ENCODE data around the gene TSHR.

Gene TSHR

DNA sequence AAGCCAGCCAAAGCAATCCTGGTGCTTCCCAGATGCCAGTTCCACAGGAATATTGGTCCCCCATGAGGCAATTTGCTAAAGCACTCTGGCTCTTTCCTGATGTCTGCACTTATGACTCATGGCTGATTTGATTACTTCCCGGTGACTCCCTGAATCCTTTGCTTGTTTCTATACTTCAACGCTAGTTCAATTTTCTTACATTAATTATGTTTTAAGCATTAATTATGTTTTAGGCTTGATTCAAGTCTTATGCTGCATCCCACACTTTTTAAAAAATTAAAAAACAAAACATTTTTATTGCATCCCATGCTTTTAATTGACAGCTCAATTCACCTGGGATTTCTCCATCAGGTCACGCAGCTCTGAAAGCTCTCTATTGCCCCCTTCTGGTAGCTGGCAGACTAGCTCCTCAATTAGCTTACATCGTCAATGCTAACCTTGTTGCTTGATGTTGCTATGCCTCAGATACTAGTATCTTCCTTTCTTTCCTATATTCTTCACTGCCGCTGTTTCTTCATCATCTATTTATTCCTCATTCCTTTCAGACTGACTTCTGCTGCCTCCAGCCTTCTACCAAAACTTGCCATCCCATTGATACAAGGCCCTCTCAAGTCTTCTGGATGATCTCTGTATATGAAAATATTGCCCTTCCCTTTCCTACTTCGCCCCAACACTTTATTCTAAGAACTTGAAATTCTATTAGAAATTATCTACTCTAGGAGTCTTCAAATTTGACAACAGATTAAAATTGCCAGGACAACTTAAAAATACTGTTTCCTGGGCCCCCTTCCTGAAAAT, 32.0 kb downstream of the TSHR start:
- TF ChIP-seq RAD21 (IDR thresholded peaks at IDR 0.05; ENCODE audit: low read depth) (peak; percentile 87), EP300 (IDR thresholded peaks at IDR 0.05; ENCODE audit: borderline replicate concordance) (no peak)

DNA sequence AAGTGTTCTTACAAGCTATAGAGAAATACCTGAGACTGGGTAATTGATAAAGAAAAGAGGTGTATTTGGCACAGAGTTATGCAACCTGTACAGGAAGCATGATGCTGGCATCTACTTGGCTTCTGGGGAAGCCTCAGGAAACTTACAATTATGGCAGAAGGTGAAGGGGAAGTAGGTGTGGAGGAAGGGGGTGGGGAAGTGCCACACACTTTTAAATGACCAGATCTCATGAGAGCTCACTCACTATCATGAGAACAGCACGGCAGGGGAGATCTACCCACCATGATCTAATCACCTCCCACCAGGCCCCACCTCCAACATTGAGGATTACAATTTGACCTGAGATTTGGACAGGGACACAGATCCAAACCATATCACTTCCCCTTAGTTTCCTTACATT, 32.8 kb downstream of the TSHR start:
- TF ChIP-seq EGR1 (IDR thresholded peaks at IDR 0.05) (no peak), CEBPB (IDR thresholded peaks at IDR 0.05) (no peak), TCF12 (IDR thresholded peaks at IDR 0.05; ENCODE audit: low read depth) (no peak)
- TF ChIP-seq, protein P1, sequence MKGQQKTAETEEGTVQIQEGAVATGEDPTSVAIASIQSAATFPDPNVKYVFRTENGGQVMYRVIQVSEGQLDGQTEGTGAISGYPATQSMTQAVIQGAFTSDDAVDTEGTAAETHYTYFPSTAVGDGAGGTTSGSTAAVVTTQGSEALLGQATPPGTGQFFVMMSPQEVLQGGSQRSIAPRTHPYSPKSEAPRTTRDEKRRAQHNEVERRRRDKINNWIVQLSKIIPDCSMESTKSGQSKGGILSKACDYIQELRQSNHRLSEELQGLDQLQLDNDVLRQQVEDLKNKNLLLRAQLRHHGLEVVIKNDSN (IDR thresholded peaks at IDR 0.05): no peak

DNA sequence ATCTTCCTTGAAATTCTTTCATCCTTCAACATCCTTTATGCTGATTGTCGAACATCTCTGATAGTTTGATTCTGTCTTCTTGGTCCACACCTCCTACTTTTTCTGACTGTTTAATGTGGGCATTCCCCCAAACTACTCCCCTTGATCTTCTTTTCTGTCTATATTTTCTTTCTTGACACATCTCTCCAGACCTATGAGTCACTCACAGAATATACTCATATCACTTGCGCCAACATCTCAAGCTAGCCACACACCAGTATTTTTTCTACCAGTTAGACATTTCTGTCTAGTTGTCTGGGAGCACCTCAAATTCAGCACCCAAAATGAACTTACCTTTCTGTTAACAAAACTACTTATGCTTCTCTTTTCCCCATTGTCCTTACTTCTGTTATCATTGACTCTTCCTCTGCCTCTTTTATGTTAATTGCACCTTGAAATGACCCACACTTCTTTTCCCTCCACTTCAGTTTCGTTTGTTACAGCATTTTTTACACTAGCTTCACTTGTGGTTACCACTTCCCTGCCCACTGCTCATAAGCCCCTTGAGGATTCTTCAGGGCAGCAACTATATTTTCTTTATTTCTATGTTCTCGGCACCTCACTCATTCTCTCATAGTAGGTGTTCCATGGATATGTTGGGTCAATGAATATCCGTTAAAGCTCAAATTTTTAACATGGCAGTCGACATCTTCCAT, 33.5 kb downstream of the TSHR start:
- no peak for TF ChIP-seq TAF1 (IDR thresholded peaks at IDR 0.05; ENCODE audit: low read depth)
- TF ChIP-seq, protein P2, sequence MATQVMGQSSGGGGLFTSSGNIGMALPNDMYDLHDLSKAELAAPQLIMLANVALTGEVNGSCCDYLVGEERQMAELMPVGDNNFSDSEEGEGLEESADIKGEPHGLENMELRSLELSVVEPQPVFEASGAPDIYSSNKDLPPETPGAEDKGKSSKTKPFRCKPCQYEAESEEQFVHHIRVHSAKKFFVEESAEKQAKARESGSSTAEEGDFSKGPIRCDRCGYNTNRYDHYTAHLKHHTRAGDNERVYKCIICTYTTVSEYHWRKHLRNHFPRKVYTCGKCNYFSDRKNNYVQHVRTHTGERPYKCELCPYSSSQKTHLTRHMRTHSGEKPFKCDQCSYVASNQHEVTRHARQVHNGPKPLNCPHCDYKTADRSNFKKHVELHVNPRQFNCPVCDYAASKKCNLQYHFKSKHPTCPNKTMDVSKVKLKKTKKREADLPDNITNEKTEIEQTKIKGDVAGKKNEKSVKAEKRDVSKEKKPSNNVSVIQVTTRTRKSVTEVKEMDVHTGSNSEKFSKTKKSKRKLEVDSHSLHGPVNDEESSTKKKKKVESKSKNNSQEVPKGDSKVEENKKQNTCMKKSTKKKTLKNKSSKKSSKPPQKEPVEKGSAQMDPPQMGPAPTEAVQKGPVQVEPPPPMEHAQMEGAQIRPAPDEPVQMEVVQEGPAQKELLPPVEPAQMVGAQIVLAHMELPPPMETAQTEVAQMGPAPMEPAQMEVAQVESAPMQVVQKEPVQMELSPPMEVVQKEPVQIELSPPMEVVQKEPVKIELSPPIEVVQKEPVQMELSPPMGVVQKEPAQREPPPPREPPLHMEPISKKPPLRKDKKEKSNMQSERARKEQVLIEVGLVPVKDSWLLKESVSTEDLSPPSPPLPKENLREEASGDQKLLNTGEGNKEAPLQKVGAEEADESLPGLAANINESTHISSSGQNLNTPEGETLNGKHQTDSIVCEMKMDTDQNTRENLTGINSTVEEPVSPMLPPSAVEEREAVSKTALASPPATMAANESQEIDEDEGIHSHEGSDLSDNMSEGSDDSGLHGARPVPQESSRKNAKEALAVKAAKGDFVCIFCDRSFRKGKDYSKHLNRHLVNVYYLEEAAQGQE (IDR thresholded peaks at IDR 0.05; ENCODE audit: low read depth): no peak
- TF ChIP-seq RAD21 (IDR thresholded peaks at IDR 0.05; ENCODE audit: low read depth): no peak
- TF ChIP-seq, protein P1 (IDR thresholded peaks at IDR 0.05): no peak
- TF ChIP-seq NFIC (IDR thresholded peaks at IDR 0.05): no peak
- no peak for TF ChIP-seq CEBPB (IDR thresholded peaks at IDR 0.05)
- TF ChIP-seq CREB1 (IDR thresholded peaks at IDR 0.05; ENCODE audit: low read depth): no peak
- no peak for TF ChIP-seq TEAD4 (IDR thresholded peaks at IDR 0.05)
- TF ChIP-seq, protein P3, sequence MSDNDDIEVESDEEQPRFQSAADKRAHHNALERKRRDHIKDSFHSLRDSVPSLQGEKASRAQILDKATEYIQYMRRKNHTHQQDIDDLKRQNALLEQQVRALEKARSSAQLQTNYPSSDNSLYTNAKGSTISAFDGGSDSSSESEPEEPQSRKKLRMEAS (IDR thresholded peaks at IDR 0.05): no peak
- TF ChIP-seq ZBTB7A (IDR thresholded peaks at IDR 0.05; ENCODE audit: low read depth): no peak
- TF ChIP-seq FOXM1 (IDR thresholded peaks at IDR 0.05; ENCODE audit: borderline replicate concordance, low read depth): no peak
- TF ChIP-seq YY1 (IDR thresholded peaks at IDR 0.05; ENCODE audit: low read depth): no peak
- TF ChIP-seq EP300 (IDR thresholded peaks at IDR 0.05; ENCODE audit: borderline replicate concordance): no peak
- TF ChIP-seq TCF12 (IDR thresholded peaks at IDR 0.05; ENCODE audit: low read depth): no peak
- TF ChIP-seq EGR1 (IDR thresholded peaks at IDR 0.05): no peak

DNA sequence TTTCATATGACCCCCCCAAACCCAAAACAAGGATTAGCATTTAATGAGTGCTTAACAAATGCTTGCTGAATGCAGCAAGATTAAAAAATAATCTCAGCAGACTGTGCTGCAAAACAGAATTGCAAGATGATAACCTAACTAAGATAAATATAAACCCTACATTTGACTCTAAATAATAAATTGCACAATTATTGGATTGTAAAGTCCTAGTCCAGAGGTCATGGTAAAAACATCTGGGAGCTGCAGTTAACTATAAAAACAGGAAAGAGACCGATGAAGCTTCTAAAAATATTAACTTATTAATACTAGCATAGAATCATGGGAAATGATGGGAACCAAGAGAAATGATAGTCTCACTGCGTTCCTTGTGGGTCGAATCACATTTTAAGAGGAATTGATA, 37.2 kb downstream of the TSHR start:
- TF ChIP-seq CREB1 (IDR thresholded peaks at IDR 0.05; ENCODE audit: low read depth): no peak
- TF ChIP-seq TEAD4 (IDR thresholded peaks at IDR 0.05): no peak
- TF ChIP-seq, protein P1 (IDR thresholded peaks at IDR 0.05): no peak
- TF ChIP-seq, protein P3 (IDR thresholded peaks at IDR 0.05): no peak
- TF ChIP-seq CEBPB (IDR thresholded peaks at IDR 0.05): no peak

DNA sequence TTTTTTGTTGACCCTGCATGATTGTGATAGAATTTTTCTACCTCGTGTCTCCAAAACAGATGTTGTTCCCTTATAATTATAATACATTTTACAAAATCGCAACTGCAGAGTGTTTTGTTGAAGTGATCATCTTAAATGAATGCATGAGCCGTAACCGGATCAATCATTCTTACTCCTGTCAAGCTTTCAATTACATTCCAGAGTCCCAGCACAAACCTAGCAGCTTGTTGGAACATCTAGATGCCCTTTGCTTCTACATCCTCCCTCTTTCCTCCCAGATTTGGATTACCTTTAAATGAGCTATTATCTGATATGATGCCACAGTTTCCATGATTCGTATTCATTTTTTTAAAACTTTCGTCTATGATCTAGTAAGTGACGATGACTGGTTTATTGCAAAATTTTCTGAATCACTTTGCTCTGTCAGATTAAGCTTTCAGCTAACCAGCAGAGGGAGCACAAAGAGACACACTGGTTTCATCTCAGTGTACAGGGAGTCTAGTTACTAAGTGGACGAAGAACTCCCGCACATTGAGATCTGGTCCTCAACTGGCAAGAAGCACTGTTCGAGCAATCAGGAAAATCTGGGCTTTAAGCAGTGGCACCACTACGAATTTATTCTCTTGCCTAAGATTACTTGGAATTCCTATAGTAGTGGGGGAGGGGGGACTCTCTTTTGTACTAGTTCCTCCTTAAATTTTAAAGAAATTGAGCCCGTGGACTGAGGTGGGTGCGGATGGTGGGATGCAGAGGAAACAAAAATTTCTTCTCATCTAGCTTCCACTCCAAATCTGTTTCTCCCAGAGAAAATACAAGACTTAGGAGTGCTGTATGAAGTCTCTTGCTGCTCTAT, 40.9 kb downstream of the TSHR start:
- TF ChIP-seq RAD21 (IDR thresholded peaks at IDR 0.05; ENCODE audit: low read depth): peak; percentile 44; the same call in 1 of the 2 replicates
- 0 out of 2 replicates have a peak, but pooled peaks have one; percentile 27 for TF ChIP-seq CEBPB (IDR thresholded peaks at IDR 0.05)
- no peak for TF ChIP-seq YY1 (IDR thresholded peaks at IDR 0.05; ENCODE audit: low read depth)
- TF ChIP-seq, protein P2 (IDR thresholded peaks at IDR 0.05; ENCODE audit: low read depth): no peak
- no peak for TF ChIP-seq FOXM1 (IDR thresholded peaks at IDR 0.05; ENCODE audit: borderline replicate concordance, low read depth)
- TF ChIP-seq, protein P3 (IDR thresholded peaks at IDR 0.05): no peak

Data from Ishikawa (cell line).